GM12878 (cell line): Measurements from ENCODE around the gene DPP6.

Experiments
- FOXM1 ChIP-seq: IDR thresholded peaks from 2 replicates; pipeline ENCODE4 v1.6.1; 2012; ENCODE audit warnings: low read depth, mild to moderate bottlenecking, inconsistent platforms, low read length, moderate library complexity
- RAD21 ChIP-seq: IDR thresholded peaks from 2 replicates; pipeline ENCODE4 v1.6.1; 2011; ENCODE audit warnings: mild to moderate bottlenecking, low read depth, low read length, moderate library complexity; ENCODE audit not compliant: insufficient read depth
- RAD51 ChIP-seq: fragments of 450-650 bp; IDR thresholded peaks from 2 replicates; pipeline ENCODE4 v1.6.1; 2016; ENCODE audit warnings: moderate library complexity, mild to moderate bottlenecking, inconsistent platforms
- ZNF24 ChIP-seq: fragments of 450-650 bp; IDR thresholded peaks from 2 replicates; pipeline ENCODE4 v1.6.1; 2017; ENCODE audit warnings: antibody characterized with exemption, mild to moderate bottlenecking
- TF ChIP-seq, protein P1 (sequence below): IDR thresholded peaks from 2 replicates; pipeline ENCODE4 v1.6.1; 2012; ENCODE audit warnings: low read depth, low read length, improper control_type of control experiment

DNA sequence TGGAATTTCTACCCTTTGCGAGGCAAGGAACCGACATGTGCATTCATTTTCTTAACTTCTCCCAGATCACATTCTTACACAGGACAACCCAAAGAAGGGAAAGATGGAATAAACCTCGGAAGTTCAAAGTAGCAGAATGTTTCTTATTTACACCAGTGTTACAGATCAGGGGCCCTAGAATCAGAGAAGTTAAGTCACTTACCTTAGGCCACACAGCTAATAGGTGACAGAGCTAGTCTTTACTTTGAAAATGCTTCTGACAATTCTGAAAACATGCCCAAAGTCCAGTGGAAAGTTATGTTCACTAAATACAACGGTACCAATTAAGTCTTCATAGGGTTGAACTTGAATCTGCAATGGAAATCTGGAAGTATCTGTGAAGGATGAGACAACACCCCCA is 437.7 kb downstream of the DPP6 start:
- TF ChIP-seq, protein P1, sequence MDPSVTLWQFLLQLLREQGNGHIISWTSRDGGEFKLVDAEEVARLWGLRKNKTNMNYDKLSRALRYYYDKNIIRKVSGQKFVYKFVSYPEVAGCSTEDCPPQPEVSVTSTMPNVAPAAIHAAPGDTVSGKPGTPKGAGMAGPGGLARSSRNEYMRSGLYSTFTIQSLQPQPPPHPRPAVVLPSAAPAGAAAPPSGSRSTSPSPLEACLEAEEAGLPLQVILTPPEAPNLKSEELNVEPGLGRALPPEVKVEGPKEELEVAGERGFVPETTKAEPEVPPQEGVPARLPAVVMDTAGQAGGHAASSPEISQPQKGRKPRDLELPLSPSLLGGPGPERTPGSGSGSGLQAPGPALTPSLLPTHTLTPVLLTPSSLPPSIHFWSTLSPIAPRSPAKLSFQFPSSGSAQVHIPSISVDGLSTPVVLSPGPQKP: no peak
- TF ChIP-seq RAD21 (no peak), ZNF24 (no peak), RAD51 (no peak), FOXM1 (no peak)
